Measurements from ENCODE around the gene ZNF609.

DNA sequence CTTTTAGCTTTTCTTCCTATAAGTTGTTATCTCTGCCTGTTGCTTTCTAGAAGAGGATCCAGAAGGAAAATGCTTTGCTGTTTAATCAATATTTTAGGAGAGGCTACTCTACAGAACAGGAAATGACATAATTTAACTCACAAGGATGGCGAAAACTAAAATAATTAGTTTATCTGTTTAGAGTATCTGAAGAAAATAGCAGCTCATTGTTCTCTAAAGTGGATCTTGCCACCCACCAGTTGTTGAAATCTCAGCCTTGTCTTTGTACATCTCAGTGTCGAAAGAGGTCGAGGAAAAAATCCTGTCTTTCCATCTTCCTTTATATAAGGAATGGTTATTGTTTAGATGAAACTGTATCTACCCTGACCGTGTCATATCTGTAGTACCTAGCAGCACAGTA is 126.6 kb downstream of the ZNF609 start:
- TF ChIP-seq, protein P1, sequence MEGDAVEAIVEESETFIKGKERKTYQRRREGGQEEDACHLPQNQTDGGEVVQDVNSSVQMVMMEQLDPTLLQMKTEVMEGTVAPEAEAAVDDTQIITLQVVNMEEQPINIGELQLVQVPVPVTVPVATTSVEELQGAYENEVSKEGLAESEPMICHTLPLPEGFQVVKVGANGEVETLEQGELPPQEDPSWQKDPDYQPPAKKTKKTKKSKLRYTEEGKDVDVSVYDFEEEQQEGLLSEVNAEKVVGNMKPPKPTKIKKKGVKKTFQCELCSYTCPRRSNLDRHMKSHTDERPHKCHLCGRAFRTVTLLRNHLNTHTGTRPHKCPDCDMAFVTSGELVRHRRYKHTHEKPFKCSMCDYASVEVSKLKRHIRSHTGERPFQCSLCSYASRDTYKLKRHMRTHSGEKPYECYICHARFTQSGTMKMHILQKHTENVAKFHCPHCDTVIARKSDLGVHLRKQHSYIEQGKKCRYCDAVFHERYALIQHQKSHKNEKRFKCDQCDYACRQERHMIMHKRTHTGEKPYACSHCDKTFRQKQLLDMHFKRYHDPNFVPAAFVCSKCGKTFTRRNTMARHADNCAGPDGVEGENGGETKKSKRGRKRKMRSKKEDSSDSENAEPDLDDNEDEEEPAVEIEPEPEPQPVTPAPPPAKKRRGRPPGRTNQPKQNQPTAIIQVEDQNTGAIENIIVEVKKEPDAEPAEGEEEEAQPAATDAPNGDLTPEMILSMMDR (IDR thresholded peaks at IDR 0.05; ENCODE audit: poor library complexity, severe bottlenecking) = no peak
- TF ChIP-seq EP300 (conservative IDR thresholded peaks at IDR 0.05; ENCODE audit: poor library complexity, severe bottlenecking) (no peak), EZH2 (IDR thresholded peaks at IDR 0.05; ENCODE audit: borderline replicate concordance, insufficient read depth, low read length, poor library complexity, severe bottlenecking) (no peak), TAF1 (IDR thresholded peaks at IDR 0.05; ENCODE audit: low read depth) (no peak), MXI1 (conservative IDR thresholded peaks at IDR 0.05; ENCODE audit: poor library complexity, severe bottlenecking) (no peak), POLR2AphosphoS5 (IDR thresholded peaks at IDR 0.05) (no peak)

Data from neural cell (in vitro differentiated cells).